Measurements from ENCODE around the gene IPO13.

IPO13 gene

DNA sequence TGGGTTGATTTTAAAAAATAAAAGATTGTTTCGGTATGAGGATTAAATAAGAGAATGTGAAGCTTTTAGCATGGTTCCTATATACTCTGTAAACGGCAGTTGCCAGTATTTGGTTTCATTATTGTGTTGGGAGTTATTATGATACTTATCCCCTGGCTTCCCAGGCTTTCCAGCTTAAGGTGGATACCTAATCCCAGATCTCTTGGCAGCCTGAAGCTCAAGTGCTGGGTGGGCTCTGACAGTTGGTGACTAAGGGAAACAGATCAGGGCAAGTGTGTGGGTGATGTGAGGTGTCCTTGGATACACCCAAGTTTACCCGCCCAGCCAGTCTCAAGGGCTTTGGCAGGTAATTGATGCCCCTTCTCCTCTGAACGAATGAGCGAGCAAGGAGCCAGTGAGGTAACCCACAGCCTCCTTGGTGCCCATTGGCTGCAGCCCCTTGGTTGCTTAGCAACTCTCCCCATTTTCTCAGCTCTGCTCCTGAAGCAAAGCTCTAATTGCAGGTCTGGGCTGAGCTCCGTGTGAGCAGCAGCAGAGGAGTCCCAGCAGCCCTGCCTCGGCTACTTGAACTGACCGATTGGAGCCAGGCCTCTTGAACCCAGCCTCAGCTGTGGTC lies 6.1 kb downstream of the IPO13 start:
- no peak for DNase-seq

DNA sequence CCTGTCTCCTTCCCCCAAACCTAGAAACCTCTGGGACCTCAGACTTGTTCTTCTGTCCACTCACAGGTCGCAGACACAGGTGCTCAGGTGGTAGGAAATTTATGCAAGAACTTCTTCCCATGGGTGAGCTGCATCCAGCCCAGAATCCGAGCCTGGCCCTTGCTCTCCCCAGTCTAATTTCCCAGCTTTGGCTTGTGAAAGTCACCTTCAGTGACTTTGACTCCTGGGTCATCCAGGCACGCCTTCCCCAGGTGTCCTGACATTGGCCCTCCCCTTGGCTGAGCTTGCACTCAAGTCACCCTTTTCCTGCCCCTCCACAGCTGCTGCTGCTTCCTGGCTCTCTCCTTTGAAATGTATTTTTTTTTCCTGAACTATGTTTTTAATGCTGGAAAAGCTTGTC lies 6.6 kb downstream of the IPO13 start:
- no peak for DNase-seq

DNA sequence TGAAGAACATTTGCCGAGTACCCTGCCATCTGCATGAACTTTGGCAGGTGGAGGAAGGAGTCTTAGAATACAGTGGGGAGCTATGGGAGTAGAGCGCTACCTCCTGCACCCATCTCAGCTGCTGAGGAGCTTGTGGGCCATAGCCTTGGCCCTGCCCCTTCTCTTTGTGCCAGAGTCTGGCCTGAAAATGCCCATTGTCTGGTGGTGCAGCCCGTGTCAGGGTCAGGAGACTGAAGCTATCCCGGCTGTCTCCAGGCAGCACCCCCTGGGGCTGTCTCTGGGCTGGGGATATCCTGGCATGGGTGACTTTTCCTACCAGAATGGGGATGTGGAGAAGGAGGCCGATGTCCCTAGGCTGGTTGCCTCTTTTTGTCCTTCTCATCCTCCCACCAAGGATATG lies 7.3 kb downstream of the IPO13 start:
- DNase-seq: no peak

DNA sequence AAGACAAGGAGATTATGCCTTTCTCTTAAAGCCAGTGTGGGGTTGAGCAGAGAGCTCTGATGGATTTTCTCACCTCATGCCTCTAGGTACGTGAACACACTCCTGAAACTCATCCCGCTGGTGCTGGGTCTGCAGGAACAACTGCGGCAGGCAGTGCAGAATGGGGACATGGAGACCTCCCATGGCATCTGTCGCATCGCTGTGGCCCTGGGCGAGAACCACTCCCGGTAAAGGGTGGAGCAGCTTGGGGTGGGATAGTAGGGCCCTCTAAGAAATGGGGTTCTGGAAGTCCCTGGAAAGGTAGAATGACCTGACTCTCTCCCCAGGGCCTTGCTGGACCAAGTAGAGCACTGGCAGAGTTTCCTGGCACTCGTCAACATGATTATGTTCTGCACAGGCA lies 9.5 kb downstream of the IPO13 start:
- DNase-seq: no peak

DNA sequence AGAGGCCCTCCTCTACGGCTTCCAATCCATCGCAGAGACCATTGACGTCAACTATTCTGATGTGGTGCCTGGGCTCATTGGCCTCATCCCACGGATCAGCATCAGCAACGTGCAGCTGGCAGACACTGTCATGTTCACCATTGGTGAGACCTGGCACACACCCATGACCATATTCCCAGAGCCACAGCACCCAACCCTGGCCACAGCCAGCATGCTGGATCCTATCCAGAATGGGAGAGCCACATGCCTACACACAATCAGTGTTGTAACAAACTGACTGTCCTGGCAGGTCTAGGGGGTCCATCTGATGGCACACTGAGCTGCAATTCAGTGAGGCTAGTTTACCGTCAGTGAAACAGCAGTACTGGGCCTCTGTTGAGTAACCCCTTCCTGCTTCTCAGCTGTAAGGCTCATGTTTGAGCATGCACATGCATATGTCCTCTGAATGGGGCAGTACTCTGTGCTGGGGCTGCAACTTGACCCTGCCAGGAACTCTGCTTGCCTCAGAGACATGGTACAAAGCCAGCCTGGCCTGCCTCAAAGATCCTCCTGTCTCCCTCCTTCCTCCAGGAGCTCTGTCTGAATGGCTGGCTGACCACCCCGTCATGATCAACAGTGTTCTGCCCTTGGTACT lies 10.8 kb downstream of the IPO13 start:
- DNase-seq: no peak

DNA sequence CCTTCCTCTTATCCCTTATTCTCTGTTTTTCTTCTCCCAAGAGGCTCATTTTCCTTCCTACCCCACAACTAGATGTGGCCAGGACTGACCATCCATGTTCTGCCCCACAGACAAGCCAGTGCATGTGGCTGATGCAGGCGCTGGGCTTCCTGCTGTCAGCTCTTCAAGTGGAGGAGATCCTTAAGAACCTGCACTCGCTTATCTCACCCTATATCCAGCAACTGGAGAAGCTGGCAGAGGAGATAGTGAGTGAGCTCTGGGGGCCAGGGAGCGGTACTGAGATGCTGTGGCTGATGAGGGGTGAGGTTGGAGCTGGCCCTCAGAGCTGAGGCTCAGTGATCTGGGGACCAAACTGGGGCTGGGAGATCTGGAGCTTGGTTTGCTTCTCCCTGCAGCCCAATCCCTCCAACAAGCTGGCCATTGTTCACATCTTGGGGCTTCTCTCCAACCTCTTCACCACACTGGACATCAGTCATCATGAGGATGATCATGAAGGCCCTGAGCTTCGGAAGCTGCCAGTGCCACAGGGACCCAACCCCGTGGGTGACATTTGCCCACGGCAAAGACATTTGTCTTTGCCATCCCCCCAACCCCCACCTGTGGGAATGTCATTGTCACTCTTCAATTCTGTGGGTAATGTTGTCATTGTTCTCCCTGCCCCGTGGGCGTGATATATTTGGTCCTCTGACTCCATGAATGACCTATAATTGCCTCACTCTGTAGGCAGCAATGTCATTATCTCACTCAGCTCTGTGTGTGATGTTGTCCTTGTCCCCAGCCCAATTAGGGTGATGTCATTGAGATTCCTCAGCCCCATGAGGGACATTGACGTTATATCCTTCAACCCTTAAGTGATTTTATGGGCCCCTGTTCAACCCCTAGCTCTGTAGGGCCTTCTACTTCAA lies 11.9 kb downstream of the IPO13 start:
- DNase-seq: no peak

DNA sequence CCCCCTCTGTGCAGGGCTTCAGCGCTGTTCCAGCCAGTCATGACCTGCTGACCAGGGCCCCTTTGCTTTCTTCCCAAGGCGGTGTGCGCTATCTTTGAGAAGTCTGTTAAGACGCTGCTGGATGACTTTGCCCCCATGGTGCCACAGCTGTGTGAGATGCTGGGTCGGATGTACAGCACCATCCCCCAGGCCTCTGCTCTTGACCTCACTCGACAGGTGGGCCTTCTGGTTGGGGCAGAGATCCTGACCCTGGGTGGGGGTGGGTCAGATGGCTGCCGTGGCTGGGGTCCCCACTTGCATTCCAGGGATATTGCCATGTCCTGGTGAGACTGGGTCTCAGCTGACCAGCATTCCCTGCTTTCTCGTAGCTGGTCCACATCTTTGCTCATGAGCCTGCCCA lies 14.0 kb downstream of the IPO13 start:
- DNase-seq: no peak

DNA sequence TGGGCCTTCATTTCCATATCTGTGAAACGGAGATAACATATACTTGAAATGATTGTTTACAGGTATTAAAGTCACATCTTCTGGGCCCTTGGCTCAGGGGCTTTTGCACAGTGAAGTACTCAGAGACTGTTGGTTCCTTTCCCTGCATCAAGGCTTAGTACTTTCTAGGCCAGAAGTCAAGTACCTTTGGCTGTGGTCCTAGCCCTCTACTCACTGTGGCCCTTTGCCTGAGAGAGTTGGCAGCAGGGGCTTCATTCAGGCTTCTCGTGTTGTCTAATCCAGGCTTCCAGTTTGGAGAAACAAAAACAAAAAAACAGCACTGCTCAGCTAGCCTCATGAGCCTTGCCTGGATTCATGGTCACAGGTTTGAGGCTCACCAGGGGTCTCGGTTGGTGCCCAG lies 14.9 kb downstream of the IPO13 start:
- no peak for DNase-seq

DNA sequence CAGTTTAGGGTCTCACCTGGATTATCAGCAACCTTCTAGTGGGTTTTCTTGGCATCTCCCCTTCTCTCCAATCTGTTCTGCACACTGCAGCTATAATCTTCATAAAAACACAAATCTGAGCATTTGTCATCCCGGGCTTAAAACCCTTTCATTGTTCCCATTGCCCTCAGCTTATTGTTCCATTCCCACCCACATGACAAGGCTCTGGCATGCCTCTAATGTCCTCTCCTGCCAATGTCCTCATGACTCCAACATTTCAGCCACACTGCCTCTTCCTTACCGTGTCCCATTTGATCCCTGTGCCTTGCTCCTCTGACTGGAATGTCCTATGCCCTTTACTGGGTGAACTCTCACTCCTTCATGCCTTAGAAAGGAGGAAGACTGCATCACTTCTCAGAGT lies 15.6 kb downstream of the IPO13 start:
- DNase-seq: no peak

DNA sequence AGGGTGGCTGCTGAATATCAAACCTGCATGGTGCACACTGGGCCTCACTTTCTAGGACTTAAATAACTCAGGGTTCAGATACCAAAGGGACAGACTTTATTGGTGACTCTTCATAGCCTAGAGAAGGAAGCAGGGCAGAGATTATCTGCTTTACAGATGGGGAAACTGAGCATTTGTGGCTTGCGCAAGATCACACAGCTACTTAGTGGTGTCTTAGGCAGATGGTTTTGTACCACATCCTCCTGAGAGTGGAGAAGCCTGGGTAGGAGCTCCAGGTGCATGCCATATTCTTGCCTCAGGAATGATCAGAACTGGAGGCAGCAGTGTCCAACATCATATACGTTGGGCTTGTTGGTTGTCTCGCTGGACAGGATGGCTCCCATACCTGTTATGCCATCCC lies 16.3 kb downstream of the IPO13 start:
- no peak for DNase-seq

DNA sequence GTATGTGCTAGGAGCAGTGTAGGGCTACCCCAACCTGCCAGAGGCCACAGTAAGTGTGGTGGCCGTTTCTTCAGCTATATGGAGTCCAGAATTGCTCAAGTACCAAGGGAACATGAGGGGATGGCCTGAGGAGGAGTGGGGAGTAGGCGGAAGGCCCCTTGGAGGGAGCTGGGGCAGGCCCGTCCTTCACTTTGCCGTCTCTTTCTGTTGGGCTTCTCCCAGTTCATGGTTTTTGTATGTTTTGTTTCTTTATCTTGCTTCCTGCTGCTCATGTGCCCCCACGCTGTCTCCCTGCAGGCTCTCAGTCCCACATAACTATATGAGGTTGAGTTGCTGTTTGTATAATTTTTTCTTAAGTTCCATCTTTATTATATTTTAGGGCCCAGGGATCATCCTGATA lies 17.1 kb downstream of the IPO13 start:
- no peak for DNase-seq

DNA sequence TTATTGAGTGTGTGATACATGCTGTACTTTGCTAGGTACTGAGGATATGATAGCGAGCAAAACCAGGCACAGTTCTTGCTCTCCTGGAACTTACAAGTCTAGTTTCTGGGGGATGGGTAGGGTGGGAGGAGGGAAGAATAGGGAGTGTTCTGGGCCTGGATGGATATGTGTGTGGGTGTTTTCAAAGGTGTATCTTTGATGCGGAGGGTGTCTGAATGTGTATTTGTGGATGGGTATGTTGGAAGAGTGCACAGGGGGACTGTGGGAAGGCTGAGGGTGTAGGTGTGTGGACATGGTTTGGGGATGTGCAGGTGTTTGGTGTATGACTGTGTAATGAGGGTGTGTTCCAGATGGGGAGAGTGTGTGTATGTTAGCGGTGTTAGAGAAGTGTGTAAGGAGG lies 18.6 kb downstream of the IPO13 start:
- DNase-seq: no peak

DNA sequence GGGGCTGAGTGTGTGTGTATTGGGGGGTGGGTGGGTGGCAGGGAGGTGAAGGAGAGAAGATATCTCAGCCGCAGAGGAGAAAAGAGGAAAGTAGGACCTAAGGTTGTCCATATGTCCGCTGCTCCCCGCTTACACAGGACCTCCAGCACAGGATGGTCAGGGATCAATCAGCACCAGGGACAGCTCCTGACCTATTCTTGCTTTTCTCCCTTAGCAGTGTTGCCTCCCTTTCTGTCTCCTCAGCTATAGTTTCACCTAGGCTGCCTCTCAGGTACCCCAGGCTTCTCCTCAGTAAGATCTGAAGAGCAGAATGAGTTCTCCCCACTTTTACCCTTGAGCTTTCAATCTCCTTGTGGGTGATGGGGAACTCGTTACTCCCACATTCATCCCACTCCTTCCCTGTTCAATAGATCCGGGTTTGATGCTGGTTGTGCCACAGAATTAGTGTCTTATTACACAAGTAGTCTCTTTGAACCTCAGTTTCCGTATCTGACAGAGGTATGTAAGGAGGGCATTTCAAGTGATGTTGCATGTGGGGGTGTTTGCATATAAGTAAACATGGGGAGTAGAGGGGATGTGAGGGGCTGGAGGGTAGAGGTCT lies 21.7 kb downstream of the IPO13 start:
- DNase-seq: no peak

DNA sequence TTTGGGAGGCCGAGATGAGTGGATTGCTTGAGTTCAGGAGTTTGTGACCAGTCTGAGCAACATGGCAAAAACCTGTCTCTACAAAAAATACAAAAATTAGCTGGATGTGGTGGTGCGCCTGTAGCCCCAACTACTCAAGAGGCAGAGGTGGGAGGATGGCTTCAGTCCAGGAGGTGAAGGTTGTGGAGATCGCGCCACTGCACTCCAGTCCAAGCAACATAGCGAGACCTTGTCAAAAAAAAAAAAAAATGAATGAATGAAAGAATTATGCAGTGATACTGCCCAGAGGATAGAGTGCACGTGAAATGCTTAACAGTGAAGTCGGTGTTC lies 22.6 kb downstream of the IPO13 start:
- DNase-seq: no peak

DNA sequence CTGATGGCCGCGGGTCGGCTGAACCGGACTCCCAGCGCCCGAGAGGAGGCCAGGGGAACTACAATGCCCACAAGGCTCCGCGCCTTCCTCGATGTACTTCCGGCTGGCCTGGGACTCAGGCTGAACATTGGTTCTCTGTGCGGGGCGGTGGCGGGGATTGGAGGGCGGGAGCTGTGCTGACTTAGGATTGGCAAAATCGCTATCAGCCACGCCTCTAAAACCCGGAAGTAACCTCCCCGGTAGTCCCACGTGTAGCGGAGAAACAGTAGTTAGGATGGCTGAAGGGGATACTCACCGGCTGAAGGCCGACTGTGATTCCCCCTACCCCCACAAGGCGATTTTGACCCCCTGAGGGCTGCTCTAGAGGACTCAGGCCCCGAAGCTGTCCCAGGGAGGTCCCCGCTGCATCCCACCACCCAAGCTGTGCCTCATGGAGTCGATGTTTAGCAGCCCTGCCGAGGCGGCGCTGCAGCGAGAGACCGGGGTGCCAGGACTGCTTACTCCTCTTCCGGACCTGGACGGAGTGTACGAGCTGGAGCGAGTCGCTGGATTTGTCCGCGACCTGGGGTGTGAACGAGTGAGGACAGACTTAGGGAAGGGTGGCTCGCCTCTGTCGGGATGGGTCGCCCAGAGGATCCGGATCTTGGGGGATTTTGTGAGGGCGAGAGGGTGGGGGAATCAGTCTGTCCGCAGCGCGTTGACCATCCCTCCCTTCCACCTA lies 23.2 kb downstream of the IPO13 start, which contains the start of gene DPH2:
Gene DPH2 (plus strand): TSS at position 265 of the 721 bp plus-strand sequence. CDS start 166 bp downstream, at position 431.
- DNase-seq: peak; percentile 95 to 96

DNA sequence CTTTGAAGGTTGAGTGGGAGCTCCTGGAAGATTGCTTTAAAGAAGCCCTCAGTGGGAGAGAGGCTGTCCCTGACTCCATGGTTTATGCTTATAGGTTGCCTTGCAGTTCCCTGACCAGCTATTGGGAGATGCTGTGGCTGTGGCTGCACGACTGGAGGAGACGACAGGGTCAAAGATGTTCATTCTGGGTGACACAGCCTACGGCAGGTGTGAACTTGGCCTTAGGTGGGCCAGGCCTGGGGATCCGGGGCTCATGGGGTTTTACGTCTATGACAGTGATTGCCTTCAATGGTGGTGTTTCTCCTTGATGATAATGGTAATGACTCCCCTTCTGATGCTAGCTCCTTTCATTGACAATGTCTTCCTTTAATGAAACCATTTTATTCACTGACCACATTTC lies 23.8 kb downstream of the IPO13 start:
- no peak for DNase-seq

DNA sequence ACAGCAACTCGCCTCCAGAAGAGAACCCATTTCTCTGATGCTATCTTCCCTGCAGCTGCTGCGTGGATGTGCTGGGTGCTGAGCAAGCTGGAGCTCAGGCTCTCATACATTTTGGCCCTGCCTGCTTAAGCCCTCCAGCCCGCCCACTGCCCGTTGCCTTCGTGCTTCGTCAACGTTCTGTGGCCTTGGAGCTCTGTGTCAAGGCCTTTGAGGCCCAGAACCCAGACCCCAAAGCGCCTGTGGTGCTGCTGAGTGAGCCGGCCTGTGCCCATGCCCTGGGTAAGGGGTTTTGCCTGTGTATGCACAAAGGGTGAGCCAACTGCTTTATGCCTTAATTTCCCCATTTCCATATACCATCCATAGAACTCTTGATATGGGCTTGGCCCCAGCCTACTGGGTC lies 24.2 kb downstream of the IPO13 start:
- no peak for DNase-seq

DNA sequence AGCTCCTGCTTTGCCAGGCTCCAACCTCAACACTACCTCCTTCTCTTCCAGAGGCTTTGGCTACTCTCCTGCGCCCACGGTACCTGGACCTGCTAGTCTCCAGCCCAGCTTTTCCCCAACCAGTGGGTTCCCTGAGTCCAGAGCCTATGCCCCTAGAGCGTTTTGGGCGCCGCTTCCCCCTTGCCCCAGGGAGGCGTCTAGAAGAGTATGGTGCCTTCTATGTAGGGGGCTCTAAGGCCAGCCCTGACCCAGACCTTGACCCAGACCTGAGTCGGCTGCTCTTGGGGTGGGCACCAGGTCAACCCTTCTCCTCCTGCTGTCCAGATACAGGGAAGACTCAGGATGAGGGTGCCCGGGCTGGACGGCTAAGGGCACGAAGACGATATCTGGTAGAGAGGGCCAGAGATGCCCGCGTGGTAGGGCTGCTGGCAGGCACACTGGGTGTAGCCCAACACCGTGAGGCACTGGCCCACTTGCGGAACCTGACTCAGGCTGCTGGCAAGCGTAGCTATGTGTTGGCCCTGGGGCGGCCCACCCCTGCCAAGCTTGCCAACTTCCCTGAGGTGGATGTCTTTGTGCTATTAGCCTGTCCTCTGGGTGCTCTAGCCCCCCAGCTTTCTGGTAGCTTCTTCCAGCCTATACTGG lies 24.7 kb downstream of the IPO13 start:
- no peak for DNase-seq

DNA sequence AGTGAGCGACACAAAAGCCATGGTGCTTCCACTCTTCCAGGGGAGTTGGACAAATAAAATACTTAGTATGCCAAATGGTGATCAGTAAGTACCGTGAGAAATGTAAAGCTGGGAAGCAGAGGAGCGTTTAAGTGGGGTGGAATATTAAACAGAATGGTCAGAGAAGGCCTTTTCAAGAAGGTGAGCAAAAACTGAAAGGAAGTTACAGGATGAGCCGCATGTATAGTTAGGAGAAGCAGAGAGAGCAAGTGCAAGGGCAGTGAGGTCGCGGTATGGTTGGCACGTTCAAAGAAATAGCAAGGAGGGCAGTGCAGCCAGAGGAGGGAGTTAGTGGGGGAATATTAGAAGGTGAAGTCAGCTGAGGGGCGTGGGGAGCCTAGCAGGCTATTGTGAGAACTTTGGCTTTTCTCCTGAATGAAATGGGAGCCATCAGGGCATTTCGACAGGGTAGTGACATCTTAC lies 27.3 kb downstream of the IPO13 start:
- DNase-seq: no peak

DNA sequence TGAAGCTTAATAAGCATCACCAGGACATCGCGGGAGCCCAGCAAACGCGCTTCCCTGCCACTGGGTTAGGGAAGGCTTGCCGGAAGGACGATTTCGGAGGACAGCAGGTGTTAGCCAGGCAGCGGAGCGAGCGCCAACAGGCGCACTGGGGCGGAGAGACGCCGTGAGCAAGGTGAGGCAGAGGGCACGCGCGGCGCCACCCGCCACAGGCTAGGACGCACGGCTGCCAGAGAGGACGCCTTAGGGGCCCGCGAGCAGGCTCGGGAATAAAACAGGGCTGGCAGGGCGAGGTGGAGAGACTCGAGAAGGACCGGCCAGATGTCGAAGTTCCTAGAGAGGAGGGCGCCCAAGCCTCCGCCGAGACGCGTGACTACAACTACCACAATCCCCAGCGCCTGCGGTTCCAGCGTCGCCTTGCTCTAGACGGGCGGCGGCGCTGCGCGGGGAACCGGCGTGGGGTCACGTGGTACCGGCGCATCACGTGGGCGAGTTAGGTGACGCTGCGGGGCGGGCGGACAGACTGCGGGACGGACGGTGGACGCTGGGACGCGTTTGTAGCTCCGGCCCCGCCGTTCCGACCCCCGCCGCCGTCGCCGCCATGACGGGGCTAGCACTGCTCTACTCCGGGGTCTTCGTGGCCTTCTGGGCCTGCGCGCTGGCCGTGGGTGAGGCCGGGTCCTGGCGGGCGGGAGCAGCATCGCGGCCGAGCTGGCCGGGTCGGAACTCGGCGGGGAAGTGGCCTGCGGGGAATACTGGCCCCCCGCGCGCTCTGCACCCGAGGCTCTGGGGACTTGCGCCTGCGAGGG lies 27.9 kb downstream of the IPO13 start, which contains the start of gene ATP6V0B:
Gene ATP6V0B (plus strand): TSS at position 518 of the 806 bp plus-strand sequence. CDS start 81 bp downstream, at position 599.
- DNase-seq: peak; percentile 90

DNA sequence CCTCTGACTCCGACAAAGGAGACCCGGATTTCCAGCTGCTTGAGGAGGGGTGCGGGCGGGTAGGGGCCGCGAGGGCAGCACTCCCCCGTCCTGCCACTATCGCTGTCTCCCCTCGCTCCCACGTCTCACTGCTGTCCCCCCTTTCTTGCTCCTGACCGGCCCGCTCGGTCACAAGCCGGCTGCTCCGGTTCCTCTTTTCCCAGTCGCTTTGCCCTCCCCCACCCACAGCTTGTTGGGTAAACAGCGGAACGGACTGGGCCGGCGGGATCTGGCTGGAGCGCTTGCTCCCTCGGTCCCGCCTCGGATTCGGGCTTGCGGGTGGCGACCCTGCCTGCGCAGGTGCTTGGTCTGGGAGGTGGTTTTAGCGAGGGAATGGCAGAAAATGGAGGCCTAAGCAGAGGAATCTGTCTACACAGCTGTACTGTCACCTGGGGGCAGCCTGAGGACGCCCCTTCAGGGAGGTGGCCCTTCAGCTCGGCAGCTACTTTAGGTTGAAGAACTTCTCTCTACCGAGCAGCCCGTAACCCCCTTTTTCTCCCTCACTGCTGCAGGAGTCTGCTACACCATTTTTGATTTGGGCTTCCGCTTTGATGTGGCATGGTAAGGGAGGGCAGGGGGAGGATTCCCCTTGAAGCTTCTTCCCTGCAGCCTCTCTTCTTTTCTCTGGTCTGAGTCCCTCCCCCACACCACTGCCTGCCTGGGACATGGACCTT lies 28.7 kb downstream of the IPO13 start:
- DNase-seq: peak; percentile 53 to 61
